HG03045 (cell line): ENCODE measurements around the gene CROCC.
"Not testable (repeated sequence)": the region's sequence is repeated elsewhere in the genome, so short reads cannot be mapped to it uniquely, and the experiment has no call there.

Experiments
- ATAC-seq: cut with Tn5 transposase; IDR thresholded peaks from one replicate; pipeline ENCODE4 v1.9.1; 2021; ENCODE audit warnings: mild to moderate bottlenecking, moderate library complexity; ENCODE audit not compliant: unreplicated experiment

CROCC gene

GRCh38 chr1:16921391-16922185 is at the start of gene CROCC:
TSS of gene CROCC (plus strand) at chr1:16921931. CDS start at chr1:16922019, 88 bp downstream.
- no peak for ATAC-seq

DNA sequence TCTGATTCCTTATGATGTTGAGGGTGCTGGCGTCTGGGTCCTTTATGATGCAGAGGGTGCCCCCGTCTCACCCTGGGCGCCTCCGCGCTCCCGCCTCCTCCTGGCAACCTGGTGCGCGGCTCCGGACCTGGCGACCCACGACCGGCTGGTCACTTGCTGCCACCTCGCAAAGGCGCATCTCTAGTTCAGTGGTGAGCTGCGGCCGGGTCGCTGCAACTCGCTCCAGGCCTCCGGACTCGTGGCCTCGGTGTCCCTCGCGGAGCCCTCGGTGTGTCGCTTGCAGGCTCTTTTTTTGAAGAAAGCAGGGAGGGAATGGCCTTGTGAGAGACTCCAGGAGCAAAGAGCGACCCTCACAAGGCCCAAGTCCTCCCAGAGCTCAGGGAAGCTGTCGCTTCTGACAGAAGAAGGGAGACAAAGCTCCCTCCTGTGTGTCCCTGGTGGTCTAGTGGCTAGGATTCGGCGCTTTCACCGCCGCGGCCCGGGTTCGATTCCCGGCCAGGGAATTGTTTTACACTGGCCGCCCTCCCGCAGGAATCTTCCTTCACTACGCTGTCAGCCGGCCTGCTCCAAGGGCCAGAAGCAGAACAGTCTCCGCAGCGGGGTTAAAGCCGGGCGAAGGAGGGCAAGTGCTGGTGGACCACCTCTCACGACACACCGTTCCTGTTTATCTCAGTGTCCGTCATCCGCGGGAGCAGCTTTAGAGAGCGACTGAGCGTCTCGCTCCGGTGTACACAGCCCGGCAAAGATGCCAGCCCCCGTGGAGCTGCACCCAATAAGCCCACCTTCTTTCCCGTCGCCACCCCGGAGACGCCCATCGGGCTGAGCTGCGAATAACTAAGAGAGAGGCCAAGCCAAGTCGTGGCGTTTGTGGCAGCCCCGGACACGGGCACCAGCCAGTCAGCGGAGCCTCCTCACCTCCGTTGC is 49.3 kb upstream of the CROCC start:
- ATAC-seq: not testable (repeated sequence)

GRCh38 chr1:16873076-16873879 is 48.5 kb upstream of the CROCC start:
- not testable (repeated sequence) for ATAC-seq

GRCh38 chr1:16874968-16875765 is 46.6 kb upstream of the CROCC start:
- not testable (repeated sequence) for ATAC-seq

GRCh38 chr1:16881742-16882141 is 40.0 kb upstream of the CROCC start:
- ATAC-seq: not testable (repeated sequence)

GRCh38 chr1:16882986-16883385 is 38.7 kb upstream of the CROCC start:
- no peak for ATAC-seq

DNA sequence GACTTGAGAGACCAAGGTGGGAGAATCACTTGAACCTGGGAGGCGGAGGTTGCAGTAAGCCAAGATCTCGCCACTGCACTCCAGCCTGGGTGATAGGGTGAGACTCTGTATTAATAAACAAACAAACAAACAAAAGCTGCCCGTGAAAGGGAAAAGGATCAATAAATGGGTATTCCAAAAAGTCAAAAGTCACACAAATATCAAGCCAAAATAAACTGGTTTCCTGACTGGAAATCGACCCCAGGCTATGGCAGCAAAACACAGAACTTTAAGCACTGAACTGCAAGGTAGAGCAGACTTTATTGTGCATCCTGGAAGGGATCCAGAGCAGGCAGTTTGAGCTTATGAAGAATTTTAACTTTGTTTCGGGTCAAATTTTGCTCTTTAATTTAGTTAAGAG is 37.2 kb upstream of the CROCC start:
- ATAC-seq: not testable (repeated sequence)

- no peak for ATAC-seq
Measured at GRCh38 chr1:16886860-16887605, 34.7 kb upstream of the CROCC start.

DNA sequence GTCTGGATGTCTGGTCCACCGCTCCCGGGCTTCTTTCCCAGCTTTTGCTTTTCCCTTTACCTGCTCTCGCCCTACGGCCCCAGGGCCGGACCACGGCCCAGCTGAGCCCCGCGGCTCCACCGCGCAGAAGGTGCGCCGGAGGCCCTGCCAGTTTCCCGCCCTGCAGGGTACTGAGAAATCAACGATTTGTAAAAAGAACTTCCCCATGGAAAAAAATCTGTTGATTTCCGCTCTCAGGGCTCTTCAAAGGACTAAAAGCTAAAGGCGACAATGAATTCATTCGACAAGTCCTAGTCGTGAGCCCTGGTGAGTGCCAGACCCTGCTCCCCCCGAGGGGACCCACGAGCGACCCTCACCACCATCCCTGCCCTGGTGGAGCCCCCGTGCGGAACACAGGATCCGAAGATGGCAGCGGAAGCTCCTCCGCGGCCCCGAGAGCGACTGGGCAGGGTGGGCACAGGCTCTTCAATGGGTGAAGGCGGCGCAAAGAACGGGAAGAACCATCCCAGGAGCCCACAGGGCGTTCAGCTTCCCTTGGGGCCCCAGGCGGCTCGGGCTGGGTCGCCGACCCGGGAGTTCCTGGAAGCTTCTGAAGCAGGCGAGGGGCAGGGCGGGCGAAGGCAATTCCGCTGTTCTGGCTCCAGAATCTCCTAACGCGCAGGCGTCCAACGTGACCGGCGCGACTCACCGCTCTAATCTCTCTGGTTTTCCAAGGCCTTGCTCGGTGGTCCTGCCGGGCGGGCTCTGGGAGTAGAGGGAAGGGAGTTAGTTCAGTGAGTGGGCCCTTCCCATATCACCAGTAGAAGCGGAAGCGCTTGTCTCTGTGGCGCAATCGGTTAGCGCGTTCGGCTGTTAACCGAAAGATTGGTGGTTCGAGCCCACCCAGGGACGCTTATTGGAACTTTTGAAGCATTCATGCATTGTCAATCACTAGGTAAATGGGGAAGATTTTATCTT is 32.6 kb upstream of the CROCC start:
- ATAC-seq: no peak

- not testable (repeated sequence) for ATAC-seq
Measured at GRCh38 chr1:16890539-16891021, 31.2 kb upstream of the CROCC start.

DNA sequence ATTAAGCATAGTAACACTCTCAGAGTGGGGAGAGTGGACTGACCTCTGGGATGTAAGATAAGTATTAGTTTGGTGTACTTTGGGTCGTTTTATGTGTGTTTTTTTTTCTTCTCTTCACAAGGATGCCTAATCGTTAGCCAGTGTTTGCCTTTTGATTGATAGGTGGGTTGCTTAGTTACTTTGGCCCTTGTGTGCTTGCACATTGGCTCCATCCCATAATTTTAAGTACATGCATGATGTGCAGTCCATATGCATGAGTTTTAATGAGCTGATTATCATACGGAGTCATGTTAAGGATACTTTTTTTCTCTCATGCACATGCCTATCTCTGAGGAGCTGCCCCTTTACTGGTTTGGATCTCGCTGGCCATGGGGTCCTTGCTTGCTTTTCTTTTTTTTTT is 30.7 kb upstream of the CROCC start:
- not testable (repeated sequence) for ATAC-seq

DNA sequence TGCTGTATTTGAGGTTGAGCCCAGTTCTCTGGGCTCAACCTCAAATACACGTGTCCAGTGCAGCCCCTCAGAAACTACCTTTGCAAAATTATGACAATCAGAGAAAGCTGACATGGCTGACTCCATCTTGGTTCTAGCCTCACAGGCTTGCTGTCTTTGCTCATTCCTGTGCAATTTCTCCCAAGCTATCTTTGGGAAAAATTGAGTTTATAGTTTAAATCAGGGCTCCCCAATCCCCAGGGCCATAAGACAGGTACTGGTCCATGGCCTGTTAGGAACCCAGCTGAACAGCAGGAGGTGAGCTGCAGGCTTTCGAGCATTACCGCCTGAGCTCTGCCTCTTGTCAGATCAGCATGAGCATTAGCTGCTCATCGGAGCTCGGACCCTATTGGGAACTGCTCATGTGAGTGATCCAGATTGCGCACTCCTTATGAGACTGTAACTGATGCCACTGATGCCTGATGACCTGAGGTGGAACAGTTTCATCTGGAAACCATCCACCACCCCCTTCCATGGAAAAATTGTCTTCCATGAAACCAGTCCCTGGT is 28.7 kb upstream of the CROCC start:
- not testable (repeated sequence) for ATAC-seq

DNA sequence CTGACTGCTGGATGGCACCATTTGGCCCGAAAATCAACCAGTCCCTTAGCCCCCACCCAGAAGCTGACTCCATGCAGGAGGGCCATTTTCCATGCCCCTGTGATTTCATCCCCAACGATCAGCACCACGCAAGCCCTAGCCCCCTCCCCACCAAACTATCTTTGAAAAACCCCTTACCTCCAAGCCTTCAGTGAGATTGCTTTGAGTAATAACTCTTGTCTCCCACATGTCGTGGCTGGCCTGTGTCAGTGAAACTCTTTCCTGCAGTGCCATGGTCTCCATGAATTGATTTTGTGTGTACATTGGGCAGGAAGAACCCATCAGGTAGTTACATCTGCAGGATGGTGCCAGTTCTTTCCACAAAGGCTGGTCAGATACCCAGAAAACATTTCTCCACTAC is 27.9 kb upstream of the CROCC start:
- ATAC-seq: not testable (repeated sequence)

DNA sequence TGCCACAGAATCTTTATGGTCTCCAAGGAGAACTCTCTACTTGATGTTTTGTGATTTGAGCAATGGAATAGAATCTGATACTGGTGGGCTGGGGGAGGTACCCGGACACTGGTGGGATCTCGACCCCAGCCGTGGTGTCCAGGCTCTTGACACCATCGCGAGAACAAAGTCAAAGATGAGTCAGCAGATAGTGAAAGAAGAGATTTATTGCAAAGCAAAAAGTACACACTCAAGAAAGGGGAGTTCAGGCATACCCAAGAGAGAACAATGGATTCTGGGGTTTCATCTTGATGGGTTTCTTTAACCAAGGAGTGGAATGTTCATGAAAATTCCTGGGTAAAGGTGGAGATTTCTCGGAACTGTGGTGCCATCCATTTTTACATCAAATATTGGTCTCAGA is 27.4 kb upstream of the CROCC start:
- not testable (repeated sequence) for ATAC-seq

DNA sequence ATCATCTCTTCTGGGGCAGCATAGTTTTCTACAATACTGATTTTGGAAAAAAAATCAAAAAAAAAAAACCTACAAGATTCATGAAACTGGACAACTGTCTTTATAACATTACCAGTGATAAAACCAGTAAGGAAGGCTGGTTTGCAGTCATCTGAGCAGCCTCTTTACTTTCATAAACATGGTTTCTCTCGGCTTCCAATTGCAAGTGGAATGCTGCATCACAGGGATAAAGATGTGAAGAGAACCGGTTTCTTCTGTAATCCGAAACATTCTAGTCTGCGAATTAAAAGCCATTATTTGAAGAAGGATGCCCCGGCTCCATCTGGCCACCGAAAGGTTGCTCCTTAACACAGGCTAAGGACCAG is 26.5 kb upstream of the CROCC start:
- not testable (repeated sequence) for ATAC-seq

DNA sequence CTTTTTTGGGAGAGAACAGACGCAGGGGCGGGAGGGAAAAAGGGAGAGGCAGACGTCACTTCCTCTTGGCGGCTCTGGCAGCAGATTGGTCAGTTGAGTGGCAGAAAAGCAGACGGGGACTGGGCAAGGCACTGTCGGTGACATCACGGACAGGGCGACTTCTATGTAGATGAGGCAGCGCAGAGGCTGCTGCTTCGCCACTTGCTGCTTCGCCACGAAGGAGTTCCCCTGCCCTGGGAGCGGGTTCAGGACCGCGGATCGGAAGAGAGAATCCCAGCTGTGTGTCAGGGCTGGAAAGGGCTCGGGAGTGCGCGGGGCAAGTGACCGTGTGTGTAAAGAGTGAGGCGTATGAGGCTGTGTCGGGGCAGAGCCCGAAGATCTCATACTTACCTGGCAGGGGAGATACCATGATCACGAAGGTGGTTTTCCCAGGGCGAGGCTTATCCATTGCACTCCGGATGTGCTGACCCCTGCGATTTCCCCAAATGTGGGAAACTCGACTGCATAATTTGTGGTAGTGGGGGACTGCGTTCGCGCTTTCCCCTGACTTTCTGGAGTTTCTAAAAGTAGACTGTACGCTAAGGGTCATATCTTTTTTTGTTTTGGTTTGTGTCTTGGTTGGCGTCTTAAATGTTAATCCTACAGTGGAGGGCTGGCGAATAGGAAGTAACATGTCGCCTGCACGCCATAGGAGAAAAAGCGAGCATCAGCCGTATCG is 26.0 kb upstream of the CROCC start, which contains the start of gene RNU1-2:
TSS of gene RNU1-2 (plus strand) at position 383 of the 718 bp plus-strand sequence.
- ATAC-seq: peak; percentile 98
